CD4-positive, alpha-beta T cell (primary cell): ENCODE measurements around the gene ARFGEF3. TPM values are rescaled to one million over a fixed set of nuclear protein-coding genes. Genes with fewer than 3 reads are reported as not detected.

Source experiments
- ATAC-seq: fragments of 200-7000 bp; cut with Tn5 transposase; one replicate; pipeline ENCODE4 v1.10.0; 2022; ENCODE audit warnings: mild to moderate bottlenecking; ENCODE audit not compliant: poor library complexity
- CTCF ChIA-PET: fragments of 350-600 bp; sonication (Branson Sonifier 250); formaldehyde crosslinking; loops from one replicate; lab custom pipeline; 2021; ENCODE audit warnings: antibody characterized with exemption, inconsistent platforms; lab: Charles Lee
- POLR2A ChIA-PET: fragments of 350-600 bp; sonication (Branson Sonifier 250); formaldehyde crosslinking; loops from one replicate; lab custom pipeline; 2021; ENCODE audit warnings: antibody characterized with exemption, inconsistent platforms; lab: Charles Lee
- DNase-seq, 14 experiments: peaks; one replicate each; pipeline ENCODE4 v3.0.0-alpha.2; 2013 to 2020; ENCODE audit warnings: mixed read lengths in 2 of 14
- H3K27ac ChIP-seq, 2 donors: one replicate each; pipeline versions ENCODE4 v1.5.1 to v1.7.0; 2013; ENCODE audit warnings: low read length in 2 of 2, low read depth in 1 of 2, mild to moderate bottlenecking in 1 of 2
- H3K27me3 ChIP-seq, 2 experiments: 1 replicate in 1 of 2; 2 replicates in 1 of 2; pipeline versions ENCODE4 v1.6.1 to v1.7.0; 2013; ENCODE audit warnings: low read length in 2 of 2, control low read depth in 1 of 2, mild to moderate bottlenecking in 1 of 2, moderate library complexity in 1 of 2; ENCODE audit not compliant: insufficient read depth in 2 of 2, control insufficient read depth in 1 of 2
- H3K36me3 ChIP-seq: one replicate; pipeline ENCODE4 v1.6.1; 2013; ENCODE audit warnings: low read length, control low read depth; ENCODE audit not compliant: insufficient read depth
- H3K4me1 ChIP-seq: one replicate; pipeline ENCODE4 v1.6.1; 2013; ENCODE audit warnings: low read length, control low read depth; ENCODE audit not compliant: insufficient read depth
- H3K4me3 ChIP-seq: one replicate; pipeline ENCODE4 v1.5.1; 2013; ENCODE audit warnings: mild to moderate bottlenecking, low read length, moderate library complexity
- H3K9me3 ChIP-seq, 2 experiments: 1 replicate in 1 of 2; 2 replicates in 1 of 2; pipeline versions ENCODE4 v1.6.1 to v1.7.0; 2013; ENCODE audit warnings: low read length in 2 of 2, mild to moderate bottlenecking in 2 of 2, control low read depth in 1 of 2, moderate library complexity in 1 of 2; ENCODE audit not compliant: control insufficient read depth in 1 of 2, insufficient read depth in 1 of 2
- H3K27ac Mint-ChIP-seq: one replicate; pipeline ENCODE4 v1.8.0; 2020; ENCODE audit warnings: mixed read lengths
- H3K27me3 Mint-ChIP-seq: one replicate; pipeline ENCODE4 v1.8.0; 2021; ENCODE audit warnings: mixed read lengths
- H3K36me3 Mint-ChIP-seq: one replicate; pipeline ENCODE4 v1.8.0; 2021; ENCODE audit warnings: low read depth, mixed read lengths
- H3K4me1 Mint-ChIP-seq: one replicate; pipeline ENCODE4 v1.8.0; 2021; ENCODE audit warnings: low read depth, mixed read lengths
- H3K4me3 Mint-ChIP-seq: one replicate; pipeline ENCODE4 v1.8.0; 2020; ENCODE audit warnings: mild to moderate bottlenecking, mixed read lengths
- H3K9me3 Mint-ChIP-seq: one replicate; pipeline ENCODE4 v1.8.0; 2020; ENCODE audit warnings: mixed read lengths
- intact Hi-C, 2 experiments: fragments of 100-400 bp; cut with DNase I in 1 of 2; cut with micrococcal nuclease in 1 of 2; formaldehyde crosslinking; loops; one replicate each; pipeline versions ENCODE4 v1.15.1 to v1.9.0; 2023 to 2025; cut with DNase I, micrococcal nuclease
- total RNA-seq, 174 experiments: library from RNA in 2 of 174; stranded (reverse) in 2 of 174; gene quantifications; one replicate each; pipeline ENCODE4 v1.2.3 and lab custom pipeline; 2021 to 2026
- TF ChIP-seq, protein P1 (sequence below): fragments of 200-600 bp; IDR thresholded peaks from one replicate; pipeline ENCODE4 v1.8.0; 2022; ENCODE audit warnings: antibody characterized with exemption, mild to moderate bottlenecking

The ARFGEF3 gene
- total RNA-seq, 2 experiments from 2014 or later: not detected

DNA sequence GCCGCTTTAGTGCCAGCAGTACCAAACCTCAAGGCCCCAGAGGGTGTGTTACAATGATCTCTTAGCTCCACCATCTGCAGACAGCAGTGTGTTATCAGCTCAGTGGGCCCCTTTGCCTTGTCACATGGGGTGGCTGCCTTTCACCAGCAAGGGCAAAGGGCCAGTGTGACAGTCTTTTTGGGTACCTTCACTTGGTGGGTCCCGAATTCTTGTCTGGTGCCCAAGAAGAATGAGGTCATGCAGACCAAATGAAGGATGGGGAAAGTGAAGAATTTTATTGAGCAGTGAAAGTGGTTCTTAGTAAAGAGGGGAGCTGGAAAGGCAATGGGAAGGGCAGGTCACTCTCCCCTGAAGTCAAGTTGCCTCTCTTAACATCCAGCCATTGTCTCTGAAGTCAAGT lies 213.1 kb downstream of the ARFGEF3 start:
- intact Hi-C loops: no loop called here
- H3K36me3 Mint-ChIP-seq: no peaks in the 10 kb centered on the region
- no peaks in the 10 kb centered on the region for H3K9me3 Mint-ChIP-seq
- no peak overlapping the region for H3K4me3 Mint-ChIP-seq
- ChIA-PET CTCF (interaction anchor here (0.5 kb wide), 1 partner anchor 25 kb away, joined by 3 read pairs; no protein-coding TSS in a partner anchor), POLR2A (no interaction called here)
- Histone ChIP-seq H3K27ac (no peak overlapping the region), H3K4me1 (no peaks in the 10 kb centered on the region), H3K4me3 (no peak overlapping the region), H3K27me3 (no peaks in the 10 kb centered on the region), H3K36me3 (no peaks in the 10 kb centered on the region), H3K9me3 (no peaks in the 10 kb centered on the region)
- H3K27ac Mint-ChIP-seq: no peak overlapping the region
- TF ChIP-seq, protein P1, sequence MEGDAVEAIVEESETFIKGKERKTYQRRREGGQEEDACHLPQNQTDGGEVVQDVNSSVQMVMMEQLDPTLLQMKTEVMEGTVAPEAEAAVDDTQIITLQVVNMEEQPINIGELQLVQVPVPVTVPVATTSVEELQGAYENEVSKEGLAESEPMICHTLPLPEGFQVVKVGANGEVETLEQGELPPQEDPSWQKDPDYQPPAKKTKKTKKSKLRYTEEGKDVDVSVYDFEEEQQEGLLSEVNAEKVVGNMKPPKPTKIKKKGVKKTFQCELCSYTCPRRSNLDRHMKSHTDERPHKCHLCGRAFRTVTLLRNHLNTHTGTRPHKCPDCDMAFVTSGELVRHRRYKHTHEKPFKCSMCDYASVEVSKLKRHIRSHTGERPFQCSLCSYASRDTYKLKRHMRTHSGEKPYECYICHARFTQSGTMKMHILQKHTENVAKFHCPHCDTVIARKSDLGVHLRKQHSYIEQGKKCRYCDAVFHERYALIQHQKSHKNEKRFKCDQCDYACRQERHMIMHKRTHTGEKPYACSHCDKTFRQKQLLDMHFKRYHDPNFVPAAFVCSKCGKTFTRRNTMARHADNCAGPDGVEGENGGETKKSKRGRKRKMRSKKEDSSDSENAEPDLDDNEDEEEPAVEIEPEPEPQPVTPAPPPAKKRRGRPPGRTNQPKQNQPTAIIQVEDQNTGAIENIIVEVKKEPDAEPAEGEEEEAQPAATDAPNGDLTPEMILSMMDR: no peak
- no peaks in the 10 kb centered on the region for H3K4me1 Mint-ChIP-seq
- DNase-seq (no peak), ATAC-seq (no peak)
- H3K27me3 Mint-ChIP-seq: peaks cover 14% of the 10 kb centered on the region

DNA sequence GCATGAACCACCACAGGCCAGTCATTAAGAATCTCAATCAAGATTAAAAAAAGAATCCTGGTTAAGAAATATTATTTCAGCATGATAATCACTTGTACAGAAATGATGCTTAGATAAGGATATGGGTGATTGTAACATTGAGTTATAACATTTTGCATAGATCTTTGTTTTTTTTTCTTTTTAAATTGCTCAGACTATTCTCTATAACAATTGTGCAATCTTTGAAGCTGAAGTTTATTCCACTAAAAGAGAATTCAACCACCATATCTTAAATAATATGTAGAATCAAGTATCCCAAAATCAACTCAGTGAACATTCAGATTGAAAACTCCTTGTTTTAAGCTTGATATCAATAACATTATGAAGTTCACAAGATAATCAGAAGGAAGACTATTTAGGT lies 215.3 kb downstream of the ARFGEF3 start:
- Mint-ChIP-seq H3K27ac (no peak overlapping the region), H3K4me3 (no peak overlapping the region), H3K4me1 (no peaks in the 10 kb centered on the region), H3K27me3 (peaks cover 8% of the 10 kb centered on the region), H3K36me3 (no peaks in the 10 kb centered on the region), H3K9me3 (no peaks in the 10 kb centered on the region)
- H3K9me3 ChIP-seq: no peaks in the 10 kb centered on the region
- H3K4me1 ChIP-seq: no peaks in the 10 kb centered on the region
- DNase-seq (no peak), ATAC-seq (no peak)
- no peak overlapping the region for H3K4me3 ChIP-seq
- ChIA-PET POLR2A (no interaction called here), CTCF (no interaction called here)
- H3K36me3 ChIP-seq: no peaks in the 10 kb centered on the region
- no peaks in the 10 kb centered on the region for H3K27me3 ChIP-seq
- no peak overlapping the region for H3K27ac ChIP-seq
- intact Hi-C loops: no loop called here
- TF ChIP-seq, protein P1: no peak

DNA sequence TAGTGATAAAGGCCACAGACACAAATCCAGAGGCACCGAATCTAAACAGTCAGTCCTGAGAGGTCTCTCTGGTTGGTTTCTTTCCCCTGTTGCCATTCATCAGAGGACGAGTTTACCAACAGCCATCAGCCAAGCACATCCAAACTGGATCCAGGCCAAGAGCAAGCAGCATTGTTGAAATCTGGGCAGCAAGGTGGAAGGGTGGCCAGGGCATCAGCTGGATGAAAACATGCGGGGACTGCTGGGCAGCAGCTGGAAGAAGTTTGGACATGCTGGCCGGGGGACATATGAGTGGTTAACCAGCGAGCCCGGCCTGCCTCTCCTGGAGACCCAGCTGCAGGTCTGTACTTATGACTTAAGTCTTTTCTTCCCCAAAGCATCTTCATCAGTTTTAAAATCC lies 216.1 kb downstream of the ARFGEF3 start, which contains the start of gene SMIM28:
Gene SMIM28 (plus strand): TSS at position 62 of the 400 bp plus-strand sequence. CDS start 168 bp downstream, at position 230.
- POLR2A ChIA-PET: no interaction called here
- H3K4me1 Mint-ChIP-seq: no peaks in the 10 kb centered on the region

More for the DNA sequence above, 216.1 kb downstream of the ARFGEF3 start, which contains the start of gene SMIM28:
- Histone ChIP-seq H3K4me3 (no peak within 1 kb of the TSS), H3K36me3 (no peaks in the 10 kb centered on the region), H3K9me3 (no peaks in the 10 kb centered on the region), H3K27ac (no peak within 1 kb of the TSS), H3K27me3 (no peaks in the 10 kb centered on the region), H3K4me1 (no peaks in the 10 kb centered on the region)
- Mint-ChIP-seq H3K27me3 (peaks cover 8% of the 10 kb centered on the region), H3K36me3 (no peaks in the 10 kb centered on the region), H3K4me3 (no peak within 1 kb of the TSS), H3K27ac (no peak within 1 kb of the TSS), H3K9me3 (no peaks in the 10 kb centered on the region)
- ATAC-seq: no peak
- intact Hi-C loops: no loop called here
- no peak for DNase-seq
- TF ChIP-seq, protein P1: no peak
- CTCF ChIA-PET: no interaction called here
